Aorta (tissue), 5 donors: ENCODE data around the gene B4GALT2. TPM values are rescaled to one million over a fixed set of nuclear protein-coding genes. Genes with fewer than 3 reads are reported as not detected.

Experiments used
- ATAC-seq: fragments of 200-7000 bp; cut with Tn5 transposase; one replicate; pipeline ENCODE4 v1.9.1; 2022; ENCODE audit warnings: moderate library complexity; ENCODE audit not compliant: low FRiP score
- DNase-seq, 2 donors: peaks; one replicate each; pipeline ENCODE4 v3.0.0-alpha.2; 2020
- H3K27ac ChIP-seq, 2 donors: one replicate each; pipeline ENCODE4 v1.5.1; 2013; ENCODE audit warnings: low read length in 2 of 2, mild to moderate bottlenecking in 2 of 2, moderate library complexity in 2 of 2, control low read depth in 1 of 2, inconsistent platforms in 1 of 2, low read depth in 1 of 2
- H3K27me3 ChIP-seq, 2 donors: one replicate each; pipeline ENCODE4 v1.6.1; 2013; ENCODE audit warnings: control low read depth in 1 of 2, low read length in 1 of 2, mild to moderate bottlenecking in 1 of 2, moderate library complexity in 1 of 2; ENCODE audit not compliant: insufficient read depth in 2 of 2, control insufficient read depth in 1 of 2
- H3K36me3 ChIP-seq, 2 donors: one replicate each; pipeline ENCODE4 v1.6.1; 2013; ENCODE audit warnings: control low read depth in 1 of 2, low read length in 1 of 2, mild to moderate bottlenecking in 1 of 2; ENCODE audit not compliant: insufficient read depth in 2 of 2, control insufficient read depth in 1 of 2
- H3K4me1 ChIP-seq, 2 donors: one replicate each; pipeline ENCODE4 v1.6.1; 2013; ENCODE audit warnings: low read length in 2 of 2, control low read depth in 1 of 2, mild to moderate bottlenecking in 1 of 2, moderate library complexity in 1 of 2; ENCODE audit not compliant: insufficient read depth in 2 of 2, control insufficient read depth in 1 of 2
- H3K4me3 ChIP-seq, 2 donors: one replicate each; pipeline ENCODE4 v1.5.1; 2013; ENCODE audit warnings: low read length in 2 of 2, control low read depth in 1 of 2, mild to moderate bottlenecking in 1 of 2
- H3K9me3 ChIP-seq: one replicate; pipeline ENCODE4 v1.6.1; 2013; ENCODE audit warnings: mild to moderate bottlenecking, low read length; ENCODE audit not compliant: control insufficient read depth
- WGBS, 2 donors: extraction: QIAGEN DNeasy Blood & Tissue Kit; methylation state at CpG; one replicate each; pipeline ENCODE4 v1.1.7; 2013; 5-methylcytosine and 5-hydroxymethylcytosine counted together
- intact Hi-C, 2 donors: fragments of 100-400 bp; cut with DNase I; formaldehyde crosslinking; loops; one replicate each; pipeline versions ENCODE4 v1.14.2 to v1.15.0; 2022
- polyA plus RNA-seq, 2 donors: library from polyadenylated mRNA; stranded (reverse); fragments of 200-250 nt; gene quantifications; one replicate each; pipeline ENCODE4 v1.2.3, GENCODE V29; 2013
- total RNA-seq, 2 donors: library from RNA; stranded (reverse); fragmentation: NEBNext Ultra II Directional; extraction: Animal tissue kit (Norgen Biotek cat#: 25700); gene quantifications; one replicate each; pipeline ENCODE4 v1.2.1, GENCODE V29; 2021
- donor health status: healthy with polysubstance abuse.
- donor health status: Bipolar disorder and iron deficiency.
- donor health status: DM: no; HTN: no; CAD: no.
- donor health status: DM: no; HTN: no; CAD: no.
- donor health status: DM: yes; HTN: yes; CAD: no.

B4GALT2 gene
- total and polyA plus RNA-seq, 4 donors: 31.8 to 40.2 (median 33.5) TPM

DNA sequence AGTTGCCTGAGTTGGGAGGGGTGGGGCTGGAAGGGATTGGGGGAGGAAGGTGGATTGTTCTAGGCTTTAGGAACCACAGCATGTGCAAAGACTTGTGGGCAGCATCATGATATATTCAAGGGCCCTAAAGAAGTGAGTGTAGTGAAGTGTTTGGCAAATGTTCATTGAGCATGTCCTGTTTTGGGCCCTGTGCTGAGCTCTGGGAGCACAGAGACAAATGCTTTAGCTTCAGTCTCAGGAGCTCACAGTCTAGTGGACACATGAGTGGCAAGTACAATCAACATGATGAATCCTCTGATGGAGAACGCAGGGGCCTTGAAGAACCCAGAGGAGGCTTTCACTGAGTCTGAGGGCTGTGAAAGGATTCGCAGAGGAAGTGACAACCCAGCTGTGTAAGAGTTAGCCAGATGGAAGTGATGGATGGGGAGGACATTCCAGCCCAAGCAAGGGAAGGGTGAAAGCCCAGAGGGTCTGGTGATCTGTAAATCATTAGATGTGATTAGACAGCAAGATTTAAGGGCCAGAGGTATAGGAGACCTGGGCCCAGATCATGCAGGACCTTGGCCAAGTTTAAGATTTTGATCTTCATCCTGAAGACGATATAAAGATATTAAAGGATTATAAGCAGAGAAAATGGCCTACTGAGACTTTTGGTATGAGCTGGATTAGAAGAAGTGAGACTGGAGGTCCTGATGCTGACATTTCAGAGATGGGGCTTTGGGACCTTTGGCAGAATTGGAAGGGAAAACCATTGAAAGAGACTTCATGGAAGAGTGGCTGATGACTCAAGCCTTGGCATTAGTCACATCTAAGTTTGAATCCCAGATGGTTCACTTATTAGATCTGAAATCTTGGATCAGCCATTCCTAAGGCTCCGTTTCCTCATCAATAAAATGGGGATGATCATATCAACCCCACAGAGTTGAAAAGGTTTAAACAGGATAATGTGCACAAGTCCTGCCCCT lies 27.7 kb upstream of the B4GALT2 start:
- intact Hi-C loops: no loop called here
- no peaks in the 10 kb centered on the region for H3K27me3 ChIP-seq
- no peaks in the 10 kb centered on the region for H3K36me3 ChIP-seq
- H3K9me3 ChIP-seq: no peaks in the 10 kb centered on the region
- H3K27ac ChIP-seq: no peak overlapping the region
- DNase-seq (no peak), ATAC-seq (no peak)
- WGBS, 2 donors: 87 to 88% methylated on average over 4 of the region's 4 CpGs
- H3K4me1 ChIP-seq: no peaks in the 10 kb centered on the region
- no peak overlapping the region for H3K4me3 ChIP-seq

DNA sequence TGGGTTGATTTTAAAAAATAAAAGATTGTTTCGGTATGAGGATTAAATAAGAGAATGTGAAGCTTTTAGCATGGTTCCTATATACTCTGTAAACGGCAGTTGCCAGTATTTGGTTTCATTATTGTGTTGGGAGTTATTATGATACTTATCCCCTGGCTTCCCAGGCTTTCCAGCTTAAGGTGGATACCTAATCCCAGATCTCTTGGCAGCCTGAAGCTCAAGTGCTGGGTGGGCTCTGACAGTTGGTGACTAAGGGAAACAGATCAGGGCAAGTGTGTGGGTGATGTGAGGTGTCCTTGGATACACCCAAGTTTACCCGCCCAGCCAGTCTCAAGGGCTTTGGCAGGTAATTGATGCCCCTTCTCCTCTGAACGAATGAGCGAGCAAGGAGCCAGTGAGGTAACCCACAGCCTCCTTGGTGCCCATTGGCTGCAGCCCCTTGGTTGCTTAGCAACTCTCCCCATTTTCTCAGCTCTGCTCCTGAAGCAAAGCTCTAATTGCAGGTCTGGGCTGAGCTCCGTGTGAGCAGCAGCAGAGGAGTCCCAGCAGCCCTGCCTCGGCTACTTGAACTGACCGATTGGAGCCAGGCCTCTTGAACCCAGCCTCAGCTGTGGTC lies 26.2 kb upstream of the B4GALT2 start:
- DNase-seq (peak in 1 of 2 donors; percentile 30), ATAC-seq (no peak)
- H3K9me3 ChIP-seq: no peaks in the 10 kb centered on the region
- no peak overlapping the region for H3K27ac ChIP-seq
- H3K27me3 ChIP-seq: no peaks in the 10 kb centered on the region
- WGBS, 2 donors: 67% methylated on average over 8 of the region's 8 CpGs
- H3K4me1 ChIP-seq: no peaks in the 10 kb centered on the region
- intact Hi-C loops: no loop called here
- peaks cover 0 to 8% of the 10 kb centered on the region in 2 donors for H3K36me3 ChIP-seq
- no peak overlapping the region for H3K4me3 ChIP-seq

DNA sequence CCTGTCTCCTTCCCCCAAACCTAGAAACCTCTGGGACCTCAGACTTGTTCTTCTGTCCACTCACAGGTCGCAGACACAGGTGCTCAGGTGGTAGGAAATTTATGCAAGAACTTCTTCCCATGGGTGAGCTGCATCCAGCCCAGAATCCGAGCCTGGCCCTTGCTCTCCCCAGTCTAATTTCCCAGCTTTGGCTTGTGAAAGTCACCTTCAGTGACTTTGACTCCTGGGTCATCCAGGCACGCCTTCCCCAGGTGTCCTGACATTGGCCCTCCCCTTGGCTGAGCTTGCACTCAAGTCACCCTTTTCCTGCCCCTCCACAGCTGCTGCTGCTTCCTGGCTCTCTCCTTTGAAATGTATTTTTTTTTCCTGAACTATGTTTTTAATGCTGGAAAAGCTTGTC lies 25.6 kb upstream of the B4GALT2 start:
- Histone ChIP-seq H3K4me1 (no peaks in the 10 kb centered on the region), H3K9me3 (no peaks in the 10 kb centered on the region), H3K4me3 (no peak overlapping the region), H3K27ac (no peak overlapping the region), H3K27me3 (no peaks in the 10 kb centered on the region), H3K36me3 (peaks cover 0 to 10% of the 10 kb centered on the region in 2 donors)
- 81 to 83% methylated on average over 3 of the region's 3 CpGs for WGBS, 2 donors
- intact Hi-C loops: no loop called here
- no peak for ATAC-seq
- no peak for DNase-seq

DNA sequence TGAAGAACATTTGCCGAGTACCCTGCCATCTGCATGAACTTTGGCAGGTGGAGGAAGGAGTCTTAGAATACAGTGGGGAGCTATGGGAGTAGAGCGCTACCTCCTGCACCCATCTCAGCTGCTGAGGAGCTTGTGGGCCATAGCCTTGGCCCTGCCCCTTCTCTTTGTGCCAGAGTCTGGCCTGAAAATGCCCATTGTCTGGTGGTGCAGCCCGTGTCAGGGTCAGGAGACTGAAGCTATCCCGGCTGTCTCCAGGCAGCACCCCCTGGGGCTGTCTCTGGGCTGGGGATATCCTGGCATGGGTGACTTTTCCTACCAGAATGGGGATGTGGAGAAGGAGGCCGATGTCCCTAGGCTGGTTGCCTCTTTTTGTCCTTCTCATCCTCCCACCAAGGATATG lies 25.0 kb upstream of the B4GALT2 start:
- no peaks in the 10 kb centered on the region for H3K9me3 ChIP-seq
- H3K4me3 ChIP-seq: no peak overlapping the region
- intact Hi-C loops: no loop called here
- H3K4me1 ChIP-seq: no peaks in the 10 kb centered on the region
- peaks cover 0 to 13% of the 10 kb centered on the region in 2 donors for H3K36me3 ChIP-seq
- DNase-seq (no peak), ATAC-seq (no peak)
- H3K27ac ChIP-seq: no peak overlapping the region
- WGBS, 2 donors: 95% methylated on average over 5 of the region's 5 CpGs
- no peaks in the 10 kb centered on the region for H3K27me3 ChIP-seq

DNA sequence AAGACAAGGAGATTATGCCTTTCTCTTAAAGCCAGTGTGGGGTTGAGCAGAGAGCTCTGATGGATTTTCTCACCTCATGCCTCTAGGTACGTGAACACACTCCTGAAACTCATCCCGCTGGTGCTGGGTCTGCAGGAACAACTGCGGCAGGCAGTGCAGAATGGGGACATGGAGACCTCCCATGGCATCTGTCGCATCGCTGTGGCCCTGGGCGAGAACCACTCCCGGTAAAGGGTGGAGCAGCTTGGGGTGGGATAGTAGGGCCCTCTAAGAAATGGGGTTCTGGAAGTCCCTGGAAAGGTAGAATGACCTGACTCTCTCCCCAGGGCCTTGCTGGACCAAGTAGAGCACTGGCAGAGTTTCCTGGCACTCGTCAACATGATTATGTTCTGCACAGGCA lies 22.8 kb upstream of the B4GALT2 start:
- no peak for ATAC-seq
- 94 to 95% methylated on average over 8 of the region's 8 CpGs for WGBS, 2 donors
- Histone ChIP-seq H3K27ac (no peak overlapping the region), H3K27me3 (no peaks in the 10 kb centered on the region), H3K4me3 (no peak overlapping the region), H3K9me3 (no peaks in the 10 kb centered on the region), H3K36me3 (peaks cover 0 to 19% of the 10 kb centered on the region in 2 donors), H3K4me1 (no peaks in the 10 kb centered on the region)
- intact Hi-C loops: no loop called here
- no peak for DNase-seq

DNA sequence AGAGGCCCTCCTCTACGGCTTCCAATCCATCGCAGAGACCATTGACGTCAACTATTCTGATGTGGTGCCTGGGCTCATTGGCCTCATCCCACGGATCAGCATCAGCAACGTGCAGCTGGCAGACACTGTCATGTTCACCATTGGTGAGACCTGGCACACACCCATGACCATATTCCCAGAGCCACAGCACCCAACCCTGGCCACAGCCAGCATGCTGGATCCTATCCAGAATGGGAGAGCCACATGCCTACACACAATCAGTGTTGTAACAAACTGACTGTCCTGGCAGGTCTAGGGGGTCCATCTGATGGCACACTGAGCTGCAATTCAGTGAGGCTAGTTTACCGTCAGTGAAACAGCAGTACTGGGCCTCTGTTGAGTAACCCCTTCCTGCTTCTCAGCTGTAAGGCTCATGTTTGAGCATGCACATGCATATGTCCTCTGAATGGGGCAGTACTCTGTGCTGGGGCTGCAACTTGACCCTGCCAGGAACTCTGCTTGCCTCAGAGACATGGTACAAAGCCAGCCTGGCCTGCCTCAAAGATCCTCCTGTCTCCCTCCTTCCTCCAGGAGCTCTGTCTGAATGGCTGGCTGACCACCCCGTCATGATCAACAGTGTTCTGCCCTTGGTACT lies 21.5 kb upstream of the B4GALT2 start:
- intact Hi-C loops: no loop called here
- ATAC-seq (no peak), DNase-seq (no peak)
- Histone ChIP-seq H3K4me3 (no peak overlapping the region), H3K4me1 (no peaks in the 10 kb centered on the region), H3K27ac (no peak overlapping the region), H3K27me3 (no peaks in the 10 kb centered on the region), H3K9me3 (no peaks in the 10 kb centered on the region), H3K36me3 (peaks cover 0 to 19% of the 10 kb centered on the region in 2 donors)
- WGBS, 2 donors: 83 to 85% methylated on average over 7 of the region's 7 CpGs

DNA sequence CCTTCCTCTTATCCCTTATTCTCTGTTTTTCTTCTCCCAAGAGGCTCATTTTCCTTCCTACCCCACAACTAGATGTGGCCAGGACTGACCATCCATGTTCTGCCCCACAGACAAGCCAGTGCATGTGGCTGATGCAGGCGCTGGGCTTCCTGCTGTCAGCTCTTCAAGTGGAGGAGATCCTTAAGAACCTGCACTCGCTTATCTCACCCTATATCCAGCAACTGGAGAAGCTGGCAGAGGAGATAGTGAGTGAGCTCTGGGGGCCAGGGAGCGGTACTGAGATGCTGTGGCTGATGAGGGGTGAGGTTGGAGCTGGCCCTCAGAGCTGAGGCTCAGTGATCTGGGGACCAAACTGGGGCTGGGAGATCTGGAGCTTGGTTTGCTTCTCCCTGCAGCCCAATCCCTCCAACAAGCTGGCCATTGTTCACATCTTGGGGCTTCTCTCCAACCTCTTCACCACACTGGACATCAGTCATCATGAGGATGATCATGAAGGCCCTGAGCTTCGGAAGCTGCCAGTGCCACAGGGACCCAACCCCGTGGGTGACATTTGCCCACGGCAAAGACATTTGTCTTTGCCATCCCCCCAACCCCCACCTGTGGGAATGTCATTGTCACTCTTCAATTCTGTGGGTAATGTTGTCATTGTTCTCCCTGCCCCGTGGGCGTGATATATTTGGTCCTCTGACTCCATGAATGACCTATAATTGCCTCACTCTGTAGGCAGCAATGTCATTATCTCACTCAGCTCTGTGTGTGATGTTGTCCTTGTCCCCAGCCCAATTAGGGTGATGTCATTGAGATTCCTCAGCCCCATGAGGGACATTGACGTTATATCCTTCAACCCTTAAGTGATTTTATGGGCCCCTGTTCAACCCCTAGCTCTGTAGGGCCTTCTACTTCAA lies 20.4 kb upstream of the B4GALT2 start:
- ATAC-seq (no peak), DNase-seq (no peak)
- Histone ChIP-seq H3K27me3 (no peaks in the 10 kb centered on the region), H3K27ac (no peak overlapping the region), H3K9me3 (no peaks in the 10 kb centered on the region), H3K36me3 (peaks cover 0 to 21% of the 10 kb centered on the region in 2 donors), H3K4me1 (no peaks in the 10 kb centered on the region), H3K4me3 (no peak overlapping the region)
- intact Hi-C loops: no loop called here
- WGBS, 2 donors: 79% methylated on average over 9 of the region's 9 CpGs

GRCh38 chr1:43960798-43961197 lies 18.2 kb upstream of the B4GALT2 start:
- Histone ChIP-seq H3K27ac (no peak overlapping the region), H3K4me1 (no peaks in the 10 kb centered on the region), H3K36me3 (peaks cover 0 to 23% of the 10 kb centered on the region in 2 donors), H3K9me3 (no peaks in the 10 kb centered on the region), H3K27me3 (no peaks in the 10 kb centered on the region), H3K4me3 (no peak overlapping the region)
- 91 to 92% methylated on average over 8 of the region's 8 CpGs for WGBS, 2 donors
- no peak for ATAC-seq
- intact Hi-C loops: no loop called here
- no peak for DNase-seq
